Testis (tissue), 3 donors: ENCODE results near the gene GPC1. TPM values are rescaled to one million over a fixed set of nuclear protein-coding genes. Genes with fewer than 3 reads are reported as not detected.
A peak's percentile ranks its signal among the peaks of the same experiment; 100 is the strongest.

Experiments
- DNase-seq: peaks from one replicate; pipeline ENCODE4 v3.0.0-alpha.2; 2019
- H3K27ac ChIP-seq, 2 donors: fragments of 200-600 bp; sonication (generic); one replicate each; pipeline ENCODE4 v1.5.1; 2019
- H3K27me3 ChIP-seq: fragments of 200-600 bp; sonication (generic); one replicate; pipeline ENCODE4 v1.5.1; 2019
- H3K36me3 ChIP-seq: fragments of 200-600 bp; sonication (generic); one replicate; pipeline ENCODE4 v1.5.1; 2017; ENCODE audit warnings: low read depth; ENCODE audit errors: missing control alignments
- H3K4me1 ChIP-seq: fragments of 200-600 bp; sonication (generic); one replicate; pipeline ENCODE4 v1.5.1; 2019
- H3K4me3 ChIP-seq, 2 donors: fragments of 200-600 bp; sonication (generic); one replicate each; pipeline ENCODE4 v1.5.1; 2017 to 2019
- H3K9me3 ChIP-seq: fragments of 200-600 bp; sonication (generic); one replicate; pipeline ENCODE4 v1.5.1; 2017
- CTCF ChIP-seq, 3 experiments: fragments of 450-650 bp in 2 of 3; fragments of 200-600 bp in 1 of 3; sonication (generic) in 1 of 3; IDR thresholded peaks; one replicate each; pipeline ENCODE4 v1.5.1; 2016 to 2019; ENCODE audit warnings: antibody characterized with exemption in 3 of 3, mild to moderate bottlenecking in 2 of 3, moderate library complexity in 1 of 3
- POLR2A ChIP-seq: fragments of 450-650 bp; IDR thresholded peaks from one replicate; pipeline ENCODE4 v1.6.1; 2017; ENCODE audit warnings: antibody characterized with exemption, mild to moderate bottlenecking, moderate library complexity
- WGBS, 2 donors: methylation state at CpG; one replicate each; pipeline ENCODE4 v1.1.5; 2018; 5-methylcytosine and 5-hydroxymethylcytosine counted together
- intact Hi-C: fragments of 100-400 bp; cut with DNase I; formaldehyde crosslinking; loops from one replicate; pipeline ENCODE4 v1.15.1; 2023; ENCODE audit warnings: low total_unique reads
- polyA plus RNA-seq: library from polyadenylated mRNA; stranded (reverse); fragments of 350-450 nt; fragmentation: Illumina TruSeq; extraction: RNeasy Lipid Tissue Mini Kit (QIAGEN cat#74804); gene quantifications from one replicate; pipeline ENCODE4 v1.2.3, GENCODE V29; 2014; ENCODE audit warnings: low read depth, low replicate concordance; ENCODE audit not compliant: insufficient read depth
- total RNA-seq, 2 donors: library from RNA; depleted of rRNA; stranded (reverse); fragments of >200 nt; gene quantifications; one replicate each; pipeline ENCODE4 v1.2.3, GENCODE V29; 2016

Gene GPC1
- total and polyA plus RNA-seq, 3 donors from 2014 or later: 74.2 to 479 (median 244) TPM

GRCh38 chr2:240455272-240455646, 19.8 kb downstream of the GPC1 start:
- 39 to 45% methylated on average over 7 of the region's 7 CpGs for WGBS, 2 donors
- intact Hi-C loops: no loop called here
- Histone ChIP-seq H3K9me3 (no peaks in the 10 kb centered on the region), H3K4me3 (no peak overlapping the region), H3K36me3 (no peaks in the 10 kb centered on the region), H3K27me3 (no peaks in the 10 kb centered on the region), H3K27ac (peak overlapping the region in 1 of 2 donors; percentile 4), H3K4me1 (peaks cover 63% of the 10 kb centered on the region)
- TF ChIP-seq POLR2A (no peak), CTCF (IDR thresholded peaks at IDR 0.05) (no peak)
- DNase-seq: no peak

- no peaks in the 10 kb centered on the region for H3K9me3 ChIP-seq
- intact Hi-C loops: no loop called here
- H3K27me3 ChIP-seq: no peaks in the 10 kb centered on the region
- 34 to 35% methylated on average over 10 to 50 of the region's 55 CpGs for WGBS, 2 donors
- DNase-seq: no peak
- no peaks in the 10 kb centered on the region for H3K36me3 ChIP-seq
- peak overlapping the region in 1 of 2 donors; percentile 55 for H3K27ac ChIP-seq
- TF ChIP-seq POLR2A (no peak), CTCF (IDR thresholded peaks at IDR 0.05) (no peak)
- H3K4me3 ChIP-seq: no peak overlapping the region
- peaks cover 57% of the 10 kb centered on the region for H3K4me1 ChIP-seq
Observed at GRCh38 chr2:240455647-240456446, 20.4 kb downstream of the GPC1 start.

GRCh38 chr2:240456447-240457222, 21.2 kb downstream of the GPC1 start:
- DNase-seq: no peak
- H3K27ac ChIP-seq: peak overlapping the region in 1 of 2 donors; percentile 55
- no peaks in the 10 kb centered on the region for H3K9me3 ChIP-seq
- no peak overlapping the region for H3K4me3 ChIP-seq
- H3K4me1 ChIP-seq: peaks cover 53% of the 10 kb centered on the region
- TF ChIP-seq CTCF (IDR thresholded peaks at IDR 0.05) (no peak), POLR2A (no peak)
- 65% methylated on average over 17 of the region's 17 CpGs; no CpG with 5 or more reads in 1 of the 2 donors for WGBS, 2 donors
- no peaks in the 10 kb centered on the region for H3K27me3 ChIP-seq
- H3K36me3 ChIP-seq: no peaks in the 10 kb centered on the region
- intact Hi-C loops: no loop called here

- 64 to 77% methylated on average over 13 to 20 of the region's 22 CpGs for WGBS, 2 donors
- H3K27ac ChIP-seq: no peak overlapping the region
- intact Hi-C loops: no loop called here
- no peaks in the 10 kb centered on the region for H3K36me3 ChIP-seq
- peaks cover 47% of the 10 kb centered on the region for H3K4me1 ChIP-seq
- no peak for TF ChIP-seq CTCF (IDR thresholded peaks at IDR 0.05)
- no peak for TF ChIP-seq POLR2A
- H3K9me3 ChIP-seq: no peaks in the 10 kb centered on the region
- no peaks in the 10 kb centered on the region for H3K27me3 ChIP-seq
- no peak overlapping the region for H3K4me3 ChIP-seq
- DNase-seq: no peak
Observed at GRCh38 chr2:240457223-240458043, 22.0 kb downstream of the GPC1 start.
